GM21360 (cell line): ENCODE data around the gene STOM.

Experiments used
- ATAC-seq: cut with Tn5 transposase; IDR thresholded peaks from one replicate; pipeline ENCODE4 v1.9.1; 2021; ENCODE audit warnings: mild to moderate bottlenecking, moderate library complexity; ENCODE audit not compliant: unreplicated experiment

STOM gene

GRCh38 chr9:121372239-121373010 is 2.4 kb upstream of the STOM start:
- no peak for ATAC-seq

- ATAC-seq: no peak
Measured at GRCh38 chr9:121371495-121372061, 1.5 kb upstream of the STOM start.

DNA sequence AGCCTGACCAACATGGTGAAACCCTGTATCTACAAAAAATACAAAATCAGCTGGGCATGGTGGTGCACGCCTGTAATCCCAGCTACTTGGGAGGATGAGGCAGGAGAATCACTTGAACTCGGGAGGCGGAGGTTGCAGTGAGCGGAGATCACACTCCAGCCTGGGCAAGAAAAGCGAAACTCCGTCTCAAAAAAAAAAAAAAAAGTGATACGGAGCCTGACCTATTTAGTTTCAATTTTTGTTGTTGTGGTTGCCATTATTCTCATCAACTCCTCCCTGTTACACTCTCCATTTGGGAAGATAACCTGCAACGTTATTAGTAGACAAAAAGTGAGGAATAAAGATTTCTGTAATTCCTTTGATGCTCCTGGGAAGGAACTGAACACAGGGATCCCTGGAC is 1.3 kb downstream of the STOM start:
- ATAC-seq: no peak

GRCh38 chr9:121368138-121368522 is 1.9 kb downstream of the STOM start:
- no peak for ATAC-seq

- no peak for ATAC-seq
Measured at GRCh38 chr9:121367306-121368137, 2.5 kb downstream of the STOM start.

- ATAC-seq: no peak
Measured at GRCh38 chr9:121366611-121367192, 3.3 kb downstream of the STOM start.

- no peak for ATAC-seq
Measured at GRCh38 chr9:121365564-121365963, 4.5 kb downstream of the STOM start.

GRCh38 chr9:121364886-121365285 is 5.2 kb downstream of the STOM start:
- ATAC-seq: no peak

DNA sequence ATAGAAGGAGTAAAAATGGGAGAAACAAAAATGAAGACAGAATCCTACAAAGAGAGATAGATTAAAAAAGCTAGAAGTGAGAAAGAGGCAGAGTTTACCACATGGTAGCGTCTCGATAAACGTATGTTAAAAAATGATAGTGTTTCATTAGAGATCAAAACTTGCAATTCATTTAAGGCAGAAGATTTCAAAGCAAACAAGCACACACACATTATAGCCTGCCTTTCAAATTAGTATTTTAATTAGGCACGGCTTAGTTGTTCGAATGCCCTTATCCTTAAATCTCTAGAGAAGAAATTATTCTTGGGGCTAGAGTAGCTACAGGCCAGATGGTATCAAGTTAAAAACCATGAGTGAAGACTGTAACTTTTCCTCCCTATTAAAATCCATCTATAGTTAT is 6.0 kb downstream of the STOM start:
- ATAC-seq: no peak

DNA sequence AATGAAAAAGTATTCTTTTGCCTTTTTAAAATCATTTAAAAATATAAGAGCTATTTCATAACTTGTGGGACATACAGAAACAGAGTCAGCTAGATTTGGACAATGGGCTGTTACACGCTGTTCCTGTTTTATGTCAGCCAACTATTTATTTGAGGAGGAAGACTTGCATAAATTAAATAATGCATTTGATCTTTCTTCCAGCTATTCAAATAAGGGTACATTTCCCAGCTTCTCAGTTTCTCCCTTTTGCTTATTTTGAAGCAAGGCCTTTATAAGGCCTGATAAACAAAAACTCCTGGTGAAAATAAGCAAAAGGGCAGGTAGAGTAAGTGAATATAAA is 6.5 kb downstream of the STOM start:
- no peak for ATAC-seq

GRCh38 chr9:121362813-121363621 is 7.0 kb downstream of the STOM start:
- no peak for ATAC-seq

DNA sequence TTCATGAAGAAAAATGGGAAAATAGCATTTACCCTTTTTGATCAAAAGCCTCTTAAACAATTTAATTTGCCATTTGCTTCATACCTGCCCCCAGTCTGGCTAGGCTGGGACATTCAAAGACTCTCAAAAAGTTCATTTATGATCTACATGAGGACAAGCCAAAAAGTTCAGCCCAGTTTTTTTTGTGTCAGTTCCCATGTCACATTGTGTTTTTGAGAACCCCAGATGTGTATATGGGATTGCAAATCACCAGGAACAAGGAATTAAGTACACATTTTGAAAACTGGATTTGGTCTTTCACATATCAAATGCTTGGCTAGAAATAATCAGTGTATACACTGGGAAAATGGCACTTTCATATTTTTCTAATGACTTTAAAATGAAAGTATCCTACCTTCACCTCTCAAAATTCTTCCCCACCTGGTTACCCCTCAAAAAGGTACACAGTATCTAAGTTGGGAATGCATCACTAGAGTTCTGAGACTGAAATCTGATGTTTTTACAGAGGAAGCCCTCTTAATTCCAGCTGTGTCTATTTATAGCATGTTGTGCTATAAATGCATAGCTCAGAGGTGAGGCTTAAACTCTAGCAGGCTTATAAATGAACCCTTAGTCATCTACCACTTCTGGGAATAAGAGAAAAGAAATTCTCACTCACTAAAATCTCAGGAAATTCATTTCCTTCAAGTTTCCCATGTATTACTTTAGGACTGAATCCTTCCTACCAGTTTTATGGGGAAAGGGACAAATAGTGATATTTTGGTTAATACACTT is 9.3 kb downstream of the STOM start:
- ATAC-seq: no peak

GRCh38 chr9:121359351-121360294 is 10.4 kb downstream of the STOM start:
- peak; percentile 19 for ATAC-seq

GRCh38 chr9:121358751-121359150 is 11.3 kb downstream of the STOM start:
- peak; percentile 50 for ATAC-seq

GRCh38 chr9:121357011-121357410 is 13.0 kb downstream of the STOM start:
- ATAC-seq: no peak

GRCh38 chr9:121354762-121355161 is 15.3 kb downstream of the STOM start:
- no peak for ATAC-seq

DNA sequence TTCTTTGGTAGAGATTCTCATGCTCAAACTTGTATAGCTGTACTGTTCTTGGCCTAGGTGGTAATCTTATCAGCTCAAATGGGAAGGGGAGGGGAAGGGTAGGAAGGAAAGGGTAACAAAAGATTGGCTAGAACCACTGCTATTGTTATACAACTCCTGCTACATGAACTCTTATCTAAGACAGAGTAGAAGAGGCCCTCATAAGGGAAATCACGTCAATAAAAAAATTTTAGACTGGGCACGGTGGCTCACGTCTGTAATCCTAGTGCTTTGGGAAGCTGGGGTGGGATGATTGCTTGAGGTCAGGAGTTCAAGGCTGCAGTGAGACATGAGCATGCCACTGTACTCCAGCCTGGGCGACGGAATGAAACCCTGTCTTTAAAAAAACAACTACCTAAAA is 15.9 kb downstream of the STOM start:
- no peak for ATAC-seq

DNA sequence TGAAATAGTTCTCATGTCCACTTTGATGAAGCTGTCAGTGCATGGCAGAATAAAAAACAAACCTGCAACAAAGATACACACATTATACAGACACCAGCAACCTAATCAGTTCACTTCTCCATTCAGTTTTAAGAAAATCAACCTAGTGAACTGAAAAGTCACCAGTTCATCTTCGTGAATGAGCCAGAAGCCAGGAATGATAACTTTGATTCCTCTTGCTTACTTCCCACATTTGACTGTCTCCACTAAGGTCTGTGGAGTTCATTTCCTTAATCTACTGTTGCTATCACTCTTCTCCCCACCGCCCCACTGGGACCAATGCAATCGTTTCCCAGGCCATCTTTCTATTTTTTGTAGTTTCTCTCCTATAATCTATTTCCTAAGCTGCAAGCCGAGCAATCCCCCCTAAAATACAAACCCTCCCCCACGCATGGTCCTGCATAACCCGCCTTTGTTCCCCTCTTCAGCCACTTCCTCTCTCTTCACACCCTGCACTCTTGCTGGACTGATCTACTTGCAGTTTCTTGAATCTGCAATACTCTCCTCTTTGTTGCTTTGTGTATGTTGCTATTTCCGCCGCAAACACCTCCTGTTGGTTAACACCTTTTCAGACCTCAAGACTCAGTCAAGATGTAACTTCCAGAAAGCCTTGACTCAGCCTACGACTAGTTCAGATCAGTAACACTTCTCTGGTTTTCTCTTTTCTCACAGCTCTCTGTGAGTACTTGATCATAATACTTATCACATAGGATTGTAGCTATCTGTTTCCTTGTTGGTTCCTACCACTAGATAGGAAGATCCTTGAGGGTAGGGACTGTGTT is 16.6 kb downstream of the STOM start:
- ATAC-seq: peak; percentile 83
